Measurements from ENCODE around the gene PHYHIPL.

PHYHIPL gene

DNA sequence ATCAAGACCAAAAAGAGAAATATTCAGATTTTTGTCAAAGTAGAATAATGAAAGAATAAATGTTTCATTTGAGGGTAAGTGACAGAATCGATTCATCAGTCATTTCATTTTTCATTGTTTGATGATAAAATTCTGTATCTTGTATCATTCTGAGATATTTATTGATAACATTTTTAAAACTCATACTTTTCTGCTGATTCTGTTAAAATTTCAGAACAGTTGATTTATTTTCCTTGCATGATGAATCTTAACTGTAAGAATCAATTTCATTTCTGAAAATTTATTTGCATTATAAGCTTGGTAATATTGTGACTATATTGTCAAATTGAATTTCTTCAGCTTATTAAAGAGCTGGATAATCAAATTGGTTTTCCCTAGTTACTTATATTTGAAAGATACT, 13.9 kb downstream of the PHYHIPL start:
- no peak for DNase-seq
- Histone ChIP-seq H3K27ac (no peak overlapping the region), H3K36me3 (replicated peaks) (no peaks in the 10 kb centered on the region), H3K4me3 (ENCODE audit: low read depth, low read length) (no peak overlapping the region), H3K27me3 (replicated peaks) (no peaks in the 10 kb centered on the region)
- in situ Hi-C loops (cut with HindIII; ENCODE audit: low pct_ligation_motif_present, low sequenced_read_pairs) = loop anchor here (25.0 kb wide), 1 partner anchor 228 kb away; no protein-coding TSS in a partner anchor
- TF ChIP-seq, protein P1, sequence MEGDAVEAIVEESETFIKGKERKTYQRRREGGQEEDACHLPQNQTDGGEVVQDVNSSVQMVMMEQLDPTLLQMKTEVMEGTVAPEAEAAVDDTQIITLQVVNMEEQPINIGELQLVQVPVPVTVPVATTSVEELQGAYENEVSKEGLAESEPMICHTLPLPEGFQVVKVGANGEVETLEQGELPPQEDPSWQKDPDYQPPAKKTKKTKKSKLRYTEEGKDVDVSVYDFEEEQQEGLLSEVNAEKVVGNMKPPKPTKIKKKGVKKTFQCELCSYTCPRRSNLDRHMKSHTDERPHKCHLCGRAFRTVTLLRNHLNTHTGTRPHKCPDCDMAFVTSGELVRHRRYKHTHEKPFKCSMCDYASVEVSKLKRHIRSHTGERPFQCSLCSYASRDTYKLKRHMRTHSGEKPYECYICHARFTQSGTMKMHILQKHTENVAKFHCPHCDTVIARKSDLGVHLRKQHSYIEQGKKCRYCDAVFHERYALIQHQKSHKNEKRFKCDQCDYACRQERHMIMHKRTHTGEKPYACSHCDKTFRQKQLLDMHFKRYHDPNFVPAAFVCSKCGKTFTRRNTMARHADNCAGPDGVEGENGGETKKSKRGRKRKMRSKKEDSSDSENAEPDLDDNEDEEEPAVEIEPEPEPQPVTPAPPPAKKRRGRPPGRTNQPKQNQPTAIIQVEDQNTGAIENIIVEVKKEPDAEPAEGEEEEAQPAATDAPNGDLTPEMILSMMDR (IDR thresholded peaks at IDR 0.05; ENCODE audit: low read depth, low read length, missing control alignments) = no peak

DNA sequence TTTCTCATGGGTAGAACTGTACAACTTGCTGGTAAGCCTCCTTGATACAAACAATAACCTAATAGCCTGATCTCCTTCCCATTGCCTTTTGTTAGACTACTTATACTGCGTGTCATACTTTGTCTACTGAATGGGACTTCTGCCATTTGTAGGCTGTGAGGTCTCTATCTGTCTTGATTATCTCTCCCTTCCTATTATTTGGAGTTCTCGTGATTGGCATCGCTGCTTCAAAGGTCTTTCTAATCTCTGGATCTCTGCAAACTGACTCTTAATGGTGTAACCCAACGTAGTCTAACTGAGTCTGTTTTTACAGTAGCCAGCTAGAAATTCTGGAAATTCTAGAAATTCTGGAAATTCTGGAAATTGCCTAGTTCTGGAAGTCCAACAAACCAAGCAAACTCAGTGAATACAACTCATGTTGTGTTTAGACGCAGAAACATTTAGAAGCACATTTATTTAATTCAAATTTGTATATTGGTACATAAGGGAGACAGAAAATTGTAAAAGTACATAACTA, 29.8 kb downstream of the PHYHIPL start:
- H3K36me3 ChIP-seq (replicated peaks) = no peaks in the 10 kb centered on the region
- in situ Hi-C loops (cut with HindIII; ENCODE audit: low pct_ligation_motif_present, low sequenced_read_pairs) = no loop called here
- DNase-seq = no peak

DNA sequence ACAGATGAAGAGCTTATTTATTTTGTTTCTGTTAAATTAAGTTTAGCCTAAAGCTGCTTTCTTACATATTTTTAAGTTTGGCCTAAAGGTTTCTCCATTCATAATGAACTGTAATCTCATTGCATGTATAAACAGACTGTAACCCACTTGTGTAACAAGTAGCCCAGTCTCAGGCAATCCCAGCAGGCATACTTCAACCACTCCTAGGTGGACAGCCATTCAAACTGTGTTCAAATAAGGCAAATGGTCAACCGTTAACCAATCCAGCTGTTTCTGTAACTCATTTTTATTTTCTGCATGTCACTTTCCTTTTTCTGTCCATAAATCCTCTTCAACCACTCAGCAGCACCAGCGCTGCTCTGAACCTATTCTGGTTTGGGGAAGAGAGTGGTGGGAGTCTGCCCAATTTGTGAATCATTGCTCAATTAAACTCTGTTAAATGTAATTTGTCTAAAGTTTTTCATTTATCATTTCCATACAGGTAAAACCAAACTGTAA, 35.9 kb downstream of the PHYHIPL start:
- Histone ChIP-seq H3K4me3 (ENCODE audit: low read depth, low read length) (no peak overlapping the region), H3K27me3 (replicated peaks) (no peaks in the 10 kb centered on the region), H3K36me3 (replicated peaks) (no peaks in the 10 kb centered on the region), H3K27ac (no peak overlapping the region)
- in situ Hi-C loops (cut with HindIII; ENCODE audit: low pct_ligation_motif_present, low sequenced_read_pairs) = no loop called here
- TF ChIP-seq, protein P1 (IDR thresholded peaks at IDR 0.05; ENCODE audit: low read depth, low read length, missing control alignments) = no peak
- DNase-seq = no peak

More for the DNA sequence above, 29.8 kb downstream of the PHYHIPL start:
- H3K4me3 ChIP-seq (ENCODE audit: low read depth, low read length) = no peak overlapping the region
- no peaks in the 10 kb centered on the region for H3K27me3 ChIP-seq (replicated peaks)
- no peak overlapping the region for H3K27ac ChIP-seq
- TF ChIP-seq, protein P1 (IDR thresholded peaks at IDR 0.05; ENCODE audit: low read depth, low read length, missing control alignments) = no peak

DNA sequence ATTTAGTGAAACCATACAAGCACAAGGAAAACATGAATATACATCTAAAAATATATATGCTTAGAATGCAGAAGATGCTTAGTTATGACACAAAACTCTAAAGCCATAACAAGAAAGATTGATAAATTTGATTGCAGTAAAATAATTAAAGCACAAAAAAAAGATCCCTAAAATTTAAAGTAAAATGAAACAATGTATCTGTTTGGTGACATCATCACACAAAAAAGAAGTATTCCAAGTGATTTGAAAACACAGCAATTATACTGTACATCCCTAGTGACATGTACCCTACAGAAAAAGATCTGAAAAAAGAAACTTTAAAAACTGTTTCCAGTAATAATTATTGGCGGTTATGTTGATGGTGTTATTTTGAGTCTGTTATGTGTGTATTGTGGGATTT, 37.7 kb downstream of the PHYHIPL start:
- TF ChIP-seq, protein P1 (IDR thresholded peaks at IDR 0.05; ENCODE audit: low read depth, low read length, missing control alignments) = no peak
- Histone ChIP-seq H3K27me3 (replicated peaks) (no peaks in the 10 kb centered on the region), H3K4me3 (ENCODE audit: low read depth, low read length) (no peak overlapping the region), H3K27ac (no peak overlapping the region), H3K36me3 (replicated peaks) (no peaks in the 10 kb centered on the region)
- no peak for DNase-seq
- in situ Hi-C loops (cut with HindIII; ENCODE audit: low pct_ligation_motif_present, low sequenced_read_pairs) = no loop called here

DNA sequence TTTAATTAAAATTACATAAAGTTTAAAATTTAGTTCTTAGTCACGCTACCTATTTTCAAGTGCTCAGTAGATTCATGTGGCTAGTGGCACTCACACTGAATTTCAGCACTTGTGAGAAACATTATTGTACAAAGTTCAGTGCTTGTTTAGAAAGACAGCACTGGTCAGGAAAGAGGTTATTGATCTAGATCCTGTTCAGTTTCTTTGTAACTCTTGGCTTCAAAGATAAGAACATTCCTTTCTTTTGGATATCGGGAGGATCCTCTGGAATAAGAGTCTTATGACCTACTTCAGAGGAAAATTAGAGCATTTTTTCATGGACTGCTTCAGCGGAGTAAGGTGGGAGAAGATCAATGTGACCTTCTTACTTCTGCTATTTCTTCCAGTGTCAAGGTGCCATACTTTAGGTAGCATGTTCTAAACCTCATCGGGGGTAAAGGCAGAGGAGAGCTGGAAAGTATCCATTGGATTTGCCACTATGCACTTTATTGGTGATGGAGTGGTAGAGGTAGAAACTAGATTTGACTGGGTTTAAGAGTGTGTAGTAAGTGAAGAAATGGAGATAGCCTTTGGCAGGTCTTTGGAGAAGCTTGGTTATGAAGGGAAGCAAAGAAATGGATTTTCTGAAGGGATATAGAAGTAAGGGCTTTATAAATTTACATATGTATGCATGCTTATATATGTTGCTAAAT, 39.9 kb downstream of the PHYHIPL start:
- DNase-seq = no peak
- in situ Hi-C loops (cut with HindIII; ENCODE audit: low pct_ligation_motif_present, low sequenced_read_pairs) = no loop called here
- Histone ChIP-seq H3K27ac (no peak overlapping the region), H3K4me3 (ENCODE audit: low read depth, low read length) (no peak overlapping the region), H3K36me3 (replicated peaks) (no peaks in the 10 kb centered on the region), H3K27me3 (replicated peaks) (no peaks in the 10 kb centered on the region)
- TF ChIP-seq, protein P1 (IDR thresholded peaks at IDR 0.05; ENCODE audit: low read depth, low read length, missing control alignments) = no peak

Measured in brain microvascular endothelial cell (primary cell).